HepG2 (cell line): ENCODE results near the gene PSD. TPM values are rescaled to one million over a fixed set of nuclear protein-coding genes. Genes with fewer than 3 reads are reported as not detected.

Source experiments
- BRD4 ChIP-seq: sonication (generic); formaldehyde crosslinking; IDR thresholded peaks from 2 replicates; pipeline ENCODE4 v1.4.0; 2020; ENCODE audit warnings: missing genetic modification reagents
- CHD2 ChIP-seq: IDR thresholded peaks from 2 replicates; pipeline ENCODE4 v1.6.1; 2011; ENCODE audit warnings: low read depth, low read length, improper control_type of control experiment
- ETS1 ChIP-seq: sonication (generic); formaldehyde crosslinking; IDR thresholded peaks from 2 replicates; pipeline ENCODE4 v1.4.0; 2020; ENCODE audit warnings: missing genetic modification reagents
- HNRNPH1 ChIP-seq: fragments of 200-400 bp; formaldehyde crosslinking; optimal IDR thresholded peaks from 2 replicates; pipeline ENCODE3; 2017; ENCODE audit warnings: mild to moderate bottlenecking, low read depth, low read length
- HNRNPUL1 ChIP-seq: fragments of 200-400 bp; formaldehyde crosslinking; IDR thresholded peaks from 2 replicates; pipeline ENCODE4 v1.6.1; 2017; ENCODE audit warnings: low read depth, mild to moderate bottlenecking, low read length, moderate library complexity
- KDM4B ChIP-seq: sonication (generic); formaldehyde crosslinking; IDR thresholded peaks from 2 replicates; pipeline ENCODE4 v1.4.0; 2020; ENCODE audit warnings: missing genetic modification reagents
- MXI1 ChIP-seq: IDR thresholded peaks from 3 replicates; pipeline ENCODE4 v1.6.1; 2012; ENCODE audit warnings: low read depth, low read length, inconsistent platforms, borderline replicate concordance
- PRDM4 ChIP-seq: sonication (generic); formaldehyde crosslinking; IDR thresholded peaks from 2 replicates; pipeline ENCODE4 v1.9.0; 2021; ENCODE audit warnings: missing genetic modification reagents, borderline replicate concordance
- SP1 ChIP-seq, 2 experiments: fragments of 450-650 bp in 1 of 2; sonication (generic) in 1 of 2; formaldehyde crosslinking in 1 of 2; IDR thresholded peaks; 2 replicates each; pipeline versions ENCODE4 v1.4.0 to v1.6.1; 2016 to 2020; ENCODE audit warnings: missing genetic modification reagents in 1 of 2
- ZBED4 ChIP-seq: sonication (generic); formaldehyde crosslinking; IDR thresholded peaks from 2 replicates; pipeline ENCODE4 v1.4.0; 2020; ENCODE audit warnings: missing genetic modification reagents, borderline replicate concordance
- ZIK1 ChIP-seq: sonication (generic); formaldehyde crosslinking; IDR thresholded peaks from 2 replicates; pipeline ENCODE4 v1.5.0; 2020; ENCODE audit warnings: mild to moderate bottlenecking, low read depth, missing genetic modification reagents, borderline replicate concordance
- ZNF160 ChIP-seq: sonication (generic); formaldehyde crosslinking; IDR thresholded peaks from 2 replicates; pipeline ENCODE4 v1.8.0; 2022; ENCODE audit warnings: mild to moderate bottlenecking, inconsistent platforms, missing genetic modification reagents
- ZNF326 ChIP-seq: sonication (generic); formaldehyde crosslinking; IDR thresholded peaks from 2 replicates; pipeline ENCODE4 v1.4.0; 2020; ENCODE audit warnings: missing genetic modification reagents, borderline replicate concordance
- ZNF564 ChIP-seq: sonication (generic); formaldehyde crosslinking; IDR thresholded peaks from 2 replicates; pipeline ENCODE4 v1.8.1; 2023; ENCODE audit warnings: mild to moderate bottlenecking, missing genetic modification reagents
- ZNF644 ChIP-seq: IDR thresholded peaks from 2 replicates; pipeline ENCODE4 v1.6.1; 2016; ENCODE audit warnings: low read depth
- ZSCAN22 ChIP-seq: sonication (generic); formaldehyde crosslinking; IDR thresholded peaks from 2 replicates; pipeline ENCODE4 v1.4.0; 2020; ENCODE audit warnings: mild to moderate bottlenecking, missing genetic modification reagents
- polyA plus RNA-seq, 8 experiments: library from polyadenylated mRNA; depleted of rRNA in 3 of 8; stranded (reverse) in 7 of 8; unstranded in 1 of 8; fragments of >200 nt; fragmentation: Illumina TruSeq in 4 of 8; extraction: Trizol in 4 of 8; gene quantifications; 2 replicates each; pipeline versions ENCODE4 v1.2.1 to v1.2.3, GENCODE V29; 2011 to 2016; ENCODE audit warnings: low read depth in 4 of 8, missing spikeins in 1 of 8, mixed read lengths in 1 of 8; ENCODE audit not compliant: insufficient read depth in 1 of 8
- total RNA-seq, 5 experiments: library from RNA; depleted of rRNA; stranded (reverse); fragments of >200 nt; fragmentation: Illumina TruSeq; extraction: Trizol; gene quantifications; 2 replicates each; pipeline ENCODE4 v1.2.3, GENCODE V29; 2016; ENCODE audit warnings: low read depth in 1 of 5
- TF ChIP-seq, protein P1 (sequence below): sonication (generic); formaldehyde crosslinking; IDR thresholded peaks from 2 replicates; pipeline ENCODE4 v1.4.0; 2020; ENCODE audit warnings: mild to moderate bottlenecking, missing genetic modification reagents, borderline replicate concordance

Gene PSD
- total and polyA plus RNA-seq, 2 of the 13 experiments (the other 11 are each of a cell fraction or from before 2014, with no cell fraction given) = 0.35 to 0.58 TPM

GRCh38 chr10:102422545-102423129 lies 4.1 kb upstream of the PSD start (continued):
- TF ChIP-seq ZNF326 (no peak), ZIK1 (peak; percentile 97), ZSCAN22 (CRISPR knock-in tag) (no peak), CHD2 (no peak), ZNF564 (CRISPR knock-in tag) (peak; percentile 83), PRDM4 (CRISPR knock-in tag) (no peak), HNRNPH1 (no peak), ZNF644 (CRISPR knock-in tag) (peak; percentile 53; the same call in 1 of the 2 replicates), KDM4B (CRISPR knock-in tag) (peak; percentile 87; the same call in 1 of the 2 replicates), ZNF160 (CRISPR knock-in tag) (0 out of 2 replicates have a peak, but pooled peaks have one; percentile 47), ZBED4 (CRISPR knock-in tag) (0 out of 2 replicates have a peak, but pooled peaks have one; percentile 44), MXI1 (peak; percentile 82; the same call in 1 of the 3 replicates), ETS1 (no peak), HNRNPUL1 (no peak), BRD4 (peak; percentile 89), SP1 (IDR thresholded peaks at IDR 0.05) (no peak), SP1 (CRISPR knock-in tag; IDR thresholded peaks at IDR 0.05) (peak; percentile 66)
- TF ChIP-seq, protein P1, sequence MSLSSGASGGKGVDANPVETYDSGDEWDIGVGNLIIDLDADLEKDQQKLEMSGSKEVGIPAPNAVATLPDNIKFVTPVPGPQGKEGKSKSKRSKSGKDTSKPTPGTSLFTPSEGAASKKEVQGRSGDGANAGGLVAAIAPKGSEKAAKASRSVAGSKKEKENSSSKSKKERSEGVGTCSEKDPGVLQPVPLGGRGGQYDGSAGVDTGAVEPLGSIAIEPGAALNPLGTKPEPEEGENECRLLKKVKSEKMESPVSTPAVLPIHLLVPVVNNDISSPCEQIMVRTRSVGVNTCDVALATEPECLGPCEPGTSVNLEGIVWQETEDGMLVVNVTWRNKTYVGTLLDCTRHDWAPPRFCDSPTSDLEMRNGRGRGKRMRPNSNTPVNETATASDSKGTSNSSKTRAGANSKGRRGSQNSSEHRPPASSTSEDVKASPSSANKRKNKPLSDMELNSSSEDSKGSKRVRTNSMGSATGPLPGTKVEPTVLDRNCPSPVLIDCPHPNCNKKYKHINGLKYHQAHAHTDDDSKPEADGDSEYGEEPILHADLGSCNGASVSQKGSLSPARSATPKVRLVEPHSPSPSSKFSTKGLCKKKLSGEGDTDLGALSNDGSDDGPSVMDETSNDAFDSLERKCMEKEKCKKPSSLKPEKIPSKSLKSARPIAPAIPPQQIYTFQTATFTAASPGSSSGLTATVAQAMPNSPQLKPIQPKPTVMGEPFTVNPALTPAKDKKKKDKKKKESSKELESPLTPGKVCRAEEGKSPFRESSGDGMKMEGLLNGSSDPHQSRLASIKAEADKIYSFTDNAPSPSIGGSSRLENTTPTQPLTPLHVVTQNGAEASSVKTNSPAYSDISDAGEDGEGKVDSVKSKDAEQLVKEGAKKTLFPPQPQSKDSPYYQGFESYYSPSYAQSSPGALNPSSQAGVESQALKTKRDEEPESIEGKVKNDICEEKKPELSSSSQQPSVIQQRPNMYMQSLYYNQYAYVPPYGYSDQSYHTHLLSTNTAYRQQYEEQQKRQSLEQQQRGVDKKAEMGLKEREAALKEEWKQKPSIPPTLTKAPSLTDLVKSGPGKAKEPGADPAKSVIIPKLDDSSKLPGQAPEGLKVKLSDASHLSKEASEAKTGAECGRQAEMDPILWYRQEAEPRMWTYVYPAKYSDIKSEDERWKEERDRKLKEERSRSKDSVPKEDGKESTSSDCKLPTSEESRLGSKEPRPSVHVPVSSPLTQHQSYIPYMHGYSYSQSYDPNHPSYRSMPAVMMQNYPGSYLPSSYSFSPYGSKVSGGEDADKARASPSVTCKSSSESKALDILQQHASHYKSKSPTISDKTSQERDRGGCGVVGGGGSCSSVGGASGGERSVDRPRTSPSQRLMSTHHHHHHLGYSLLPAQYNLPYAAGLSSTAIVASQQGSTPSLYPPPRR = peak; percentile 63
